NOMO-1 treated with DMSO at 0.1 percent for 48 hours (cell line): Measurements from ENCODE around the gene PEAK1.

Source experiments
- DNase-seq: peaks from one replicate; lab custom pipeline; 2025; ENCODE audit not compliant: unreplicated experiment; lab: John Stamatoyannopoulos, UW

Gene PEAK1

DNA sequence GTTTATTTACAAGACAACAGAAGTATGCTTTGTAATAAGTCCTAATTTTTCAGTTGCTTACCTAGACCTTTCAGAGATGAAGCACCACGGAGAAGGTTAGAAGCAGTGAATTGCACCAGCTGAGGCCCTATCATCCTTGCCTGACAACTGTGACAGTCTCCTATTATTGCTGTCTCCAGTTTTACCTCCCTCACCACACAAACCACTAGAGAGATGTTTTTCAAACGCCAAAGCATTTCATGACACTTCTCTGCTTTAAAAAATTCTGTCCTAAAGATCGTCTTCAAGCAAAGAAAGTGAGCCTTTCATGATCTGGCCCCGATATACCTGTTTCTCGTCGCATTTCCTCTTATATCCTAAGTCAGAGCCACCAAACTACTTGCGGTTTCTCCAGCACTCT, 276.7 kb downstream of the PEAK1 start:
- DNase-seq: no peak

DNA sequence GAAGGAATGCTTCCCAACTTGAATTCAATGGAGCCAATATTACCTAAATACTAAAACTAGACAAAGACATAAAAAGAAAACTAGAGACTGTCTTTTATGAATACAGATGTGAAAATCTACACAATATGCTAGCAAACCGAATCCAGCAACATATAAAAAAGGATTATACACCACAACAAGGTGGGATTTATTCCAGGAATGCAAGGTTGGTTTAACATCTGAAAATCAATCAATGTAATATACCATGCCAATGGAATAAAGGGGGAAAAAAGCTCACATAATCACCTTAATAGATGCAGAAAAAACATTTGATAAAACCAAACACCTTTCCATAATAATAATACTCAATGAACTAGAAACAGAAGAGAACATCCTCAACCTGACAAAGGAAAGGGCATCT, 279.7 kb downstream of the PEAK1 start:
- DNase-seq: no peak

DNA sequence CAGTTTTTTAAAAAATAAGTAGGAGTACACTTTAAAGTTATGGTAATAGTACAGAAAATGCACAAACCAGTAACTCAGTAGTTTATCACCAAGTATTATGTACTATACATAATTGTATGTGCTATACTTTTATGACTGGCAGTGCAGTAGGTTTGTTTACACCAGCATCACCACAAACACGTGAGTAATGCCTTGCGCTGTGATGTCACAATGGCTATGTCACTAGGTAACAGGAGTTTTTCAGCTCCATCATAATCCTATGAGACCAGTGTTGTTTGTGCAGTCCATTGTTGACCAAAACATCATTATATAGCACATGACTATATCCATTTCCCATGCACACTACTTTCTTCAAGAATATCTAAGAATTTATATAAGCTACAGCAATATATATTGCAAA, 280.6 kb downstream of the PEAK1 start:
- DNase-seq: no peak

DNA sequence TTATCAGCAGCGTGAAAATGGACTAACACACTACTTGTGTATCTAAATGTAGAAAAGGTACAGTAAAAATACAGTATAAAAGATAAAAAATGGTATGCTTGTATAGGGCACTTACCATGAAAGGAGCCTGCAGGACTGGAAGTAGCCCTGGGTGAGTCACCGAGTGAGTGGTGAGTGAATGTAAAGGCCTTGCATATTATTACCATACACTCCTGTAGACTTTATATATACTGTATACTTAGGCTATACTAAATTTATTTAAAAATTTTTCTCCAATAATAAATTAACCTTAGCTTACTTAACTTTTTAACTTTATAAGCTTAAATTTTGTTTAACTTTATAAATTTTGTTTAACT, 281.8 kb downstream of the PEAK1 start:
- no peak for DNase-seq

DNA sequence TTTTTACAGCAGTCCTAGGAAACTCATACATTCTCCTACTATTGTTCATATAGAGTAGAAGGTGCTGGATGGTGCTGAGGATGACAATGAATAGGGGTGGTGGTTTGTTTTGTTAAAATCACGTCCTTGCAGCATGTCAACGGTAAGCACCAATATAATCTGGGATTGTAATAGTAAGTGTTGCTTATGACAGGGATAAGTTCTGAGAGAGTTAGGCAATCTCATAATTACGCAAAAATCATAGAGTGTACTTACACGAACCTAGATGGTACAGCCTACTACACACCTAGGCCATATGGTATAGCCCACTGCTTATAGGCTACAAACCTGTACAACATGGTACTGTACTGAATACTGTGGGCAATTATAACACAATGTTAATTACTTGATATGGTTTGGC, 284.7 kb downstream of the PEAK1 start:
- no peak for DNase-seq

DNA sequence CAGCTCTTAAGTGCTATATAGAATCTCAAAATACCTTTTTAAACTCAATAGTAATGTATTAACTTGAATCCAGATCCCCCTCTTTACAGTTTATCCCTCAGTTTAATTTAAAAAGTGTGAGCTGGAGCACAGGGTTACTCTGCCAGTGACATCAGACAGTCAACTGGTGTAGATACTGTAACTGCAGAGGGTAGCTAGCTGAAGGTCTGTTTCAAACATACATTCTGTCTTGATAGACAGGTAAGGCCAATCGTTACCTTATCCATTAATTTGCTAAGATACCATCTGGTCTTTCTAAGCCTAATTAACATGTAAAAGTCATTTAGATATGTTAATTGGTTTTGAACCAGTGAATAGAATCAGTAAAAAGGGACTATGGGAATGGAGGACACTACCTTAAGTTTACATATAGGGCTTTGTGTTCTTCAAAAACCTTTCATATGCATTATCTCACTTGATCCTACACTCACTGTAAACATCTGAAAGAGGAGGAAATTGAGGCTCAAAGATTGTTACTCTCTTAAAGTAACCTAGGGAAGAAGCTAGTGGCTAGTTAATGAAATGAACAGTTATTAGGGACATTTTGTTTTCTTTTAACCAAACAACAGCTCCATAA, 289.5 kb downstream of the PEAK1 start:
- DNase-seq: no peak

DNA sequence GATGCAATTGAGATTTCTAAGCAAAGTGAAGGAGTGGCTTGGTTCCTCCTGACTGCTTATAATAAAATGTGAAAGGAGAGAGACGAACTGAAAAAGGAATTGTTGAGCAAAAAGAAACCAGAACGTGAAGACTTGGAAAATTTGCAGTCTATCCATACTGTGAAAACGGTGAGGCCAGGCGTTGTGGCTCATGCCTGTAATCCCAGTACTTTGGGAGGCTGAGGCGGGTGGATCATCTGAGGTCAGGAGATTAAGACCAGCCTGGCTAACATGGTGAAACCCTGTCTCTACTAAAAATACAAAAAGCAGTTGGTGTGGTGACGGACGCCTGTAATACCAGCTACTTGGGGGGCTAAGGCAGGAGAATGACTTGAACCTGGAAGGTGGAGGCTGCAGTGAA, 292.3 kb downstream of the PEAK1 start:
- no peak for DNase-seq

DNA sequence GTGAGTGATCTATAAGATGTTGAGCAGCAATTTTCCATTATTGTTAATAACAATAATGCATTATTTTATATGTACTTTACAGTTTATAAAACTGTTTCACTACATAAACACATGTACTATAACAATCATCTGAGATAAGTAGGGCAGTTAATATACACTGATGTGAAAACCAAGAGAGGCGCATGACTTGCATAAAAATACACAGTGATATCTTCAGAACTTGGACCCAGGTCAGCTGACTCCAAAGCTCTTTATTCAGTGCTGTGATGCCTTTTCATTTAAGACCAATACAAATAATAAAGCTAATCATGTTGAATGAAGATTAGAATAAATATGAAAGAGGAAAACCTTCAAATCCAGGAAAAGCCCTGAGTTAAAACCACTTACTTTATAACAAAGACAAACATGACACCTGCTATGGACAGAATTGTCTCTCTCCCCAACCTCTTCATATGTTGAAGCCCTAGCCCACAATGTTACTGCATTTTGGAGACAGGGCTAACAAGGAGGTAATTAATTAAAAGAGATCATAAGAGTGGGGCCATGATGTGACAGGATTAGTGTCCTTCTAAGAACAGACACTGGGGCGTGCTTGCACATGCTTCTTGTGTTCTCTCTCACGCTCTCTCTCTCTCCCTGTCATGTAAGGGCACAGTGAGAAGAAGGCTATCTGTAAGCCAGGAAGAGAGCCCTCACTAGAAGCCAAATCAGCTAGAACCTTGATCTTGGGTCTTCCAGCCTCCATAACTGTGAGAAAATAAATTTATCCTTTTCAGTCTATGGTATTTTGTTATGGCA, 293.2 kb downstream of the PEAK1 start:
- DNase-seq: no peak

DNA sequence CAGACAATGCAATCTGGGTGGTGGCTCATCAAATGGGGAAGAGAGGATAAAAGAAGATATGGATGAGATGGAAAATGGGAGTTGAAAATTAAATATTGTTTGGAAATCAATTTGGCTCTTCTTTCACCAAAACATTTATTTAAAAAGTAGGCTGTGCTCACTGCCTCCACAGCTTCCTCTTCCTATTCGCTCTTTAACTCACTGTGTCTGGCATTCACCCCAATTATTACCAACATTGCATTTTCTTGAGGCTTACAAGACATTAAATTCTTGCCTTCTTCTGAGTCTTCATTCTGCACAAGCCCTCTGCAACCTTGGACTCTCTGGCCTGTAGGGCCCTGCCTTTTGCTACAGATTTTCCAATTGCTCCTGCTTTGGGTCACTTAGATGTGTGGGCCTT, 296.1 kb downstream of the PEAK1 start:
- DNase-seq: no peak

DNA sequence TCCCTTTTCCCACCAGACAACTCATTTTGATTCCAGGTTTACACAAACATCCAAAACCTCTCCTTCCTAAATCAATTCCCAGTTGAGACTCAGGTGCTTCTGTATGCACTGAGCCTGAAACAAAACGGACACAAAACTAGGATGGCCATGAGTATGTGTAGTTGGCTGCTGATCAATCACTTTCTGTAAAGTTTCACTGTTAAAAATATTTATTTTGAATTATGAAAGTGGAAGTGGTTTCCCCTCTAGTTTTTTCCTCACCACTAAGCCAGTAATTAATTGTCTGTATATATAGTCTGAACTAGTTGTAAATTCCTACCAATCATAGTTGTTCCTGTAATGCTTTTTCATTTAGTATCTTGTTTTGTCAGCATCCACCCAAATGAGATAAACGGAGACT, 297.3 kb downstream of the PEAK1 start:
- DNase-seq: peak; percentile 41

DNA sequence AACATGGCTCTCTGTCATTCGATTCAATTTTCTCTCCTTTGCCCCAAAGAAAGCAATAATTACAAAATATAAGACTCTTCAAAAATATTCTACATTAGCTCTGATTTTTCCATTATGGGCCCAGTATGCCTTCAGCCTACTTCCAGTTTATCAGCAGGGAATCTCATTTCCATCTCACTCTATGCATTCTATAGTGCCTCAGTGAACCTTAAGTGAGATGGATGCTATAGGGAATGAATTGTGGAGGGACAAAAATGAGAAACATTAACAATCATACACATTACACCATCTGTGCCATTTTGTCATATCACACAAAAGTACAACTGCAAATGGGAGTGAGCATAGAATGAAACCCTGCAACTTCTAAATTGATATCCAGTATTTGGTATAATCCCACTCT, 298.3 kb downstream of the PEAK1 start:
- no peak for DNase-seq

DNA sequence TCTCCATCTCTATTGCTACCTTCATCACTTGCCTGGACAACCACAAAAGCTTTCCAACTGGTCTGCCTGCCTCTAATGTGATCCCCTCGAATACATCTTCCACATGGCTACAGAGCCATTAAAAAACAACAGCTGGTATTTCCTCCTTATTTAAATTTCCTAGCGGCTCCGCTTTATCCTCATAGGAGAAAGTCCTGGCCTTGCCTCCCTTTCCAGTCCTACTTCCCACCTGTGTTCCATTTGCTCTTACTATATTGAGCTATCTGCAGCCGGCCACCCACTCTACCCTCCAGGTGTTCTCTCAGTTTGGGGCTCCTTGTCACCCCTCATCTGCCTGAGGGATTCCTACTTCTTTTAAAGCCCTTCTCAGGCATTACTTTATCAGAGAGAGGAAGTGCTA, 299.3 kb downstream of the PEAK1 start:
- DNase-seq: no peak

DNA sequence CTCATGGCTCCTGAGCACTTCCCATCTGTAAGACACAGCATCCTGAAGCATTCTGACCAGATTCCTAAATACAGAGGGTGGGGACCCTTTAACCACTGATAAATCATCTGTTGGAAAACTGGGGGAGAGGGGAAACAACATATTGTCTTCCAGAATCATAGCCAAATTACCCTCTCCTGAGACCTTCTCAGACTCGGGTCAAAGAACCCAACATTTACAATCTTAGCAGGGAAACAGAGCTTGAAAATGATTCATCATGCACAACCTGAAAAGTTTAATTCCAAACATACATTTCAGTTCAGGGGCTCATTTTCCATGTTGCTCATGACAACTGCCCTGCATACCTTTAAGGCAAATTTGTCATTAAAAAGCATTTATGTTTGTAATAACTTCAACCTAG, 300.5 kb downstream of the PEAK1 start:
- DNase-seq: no peak

DNA sequence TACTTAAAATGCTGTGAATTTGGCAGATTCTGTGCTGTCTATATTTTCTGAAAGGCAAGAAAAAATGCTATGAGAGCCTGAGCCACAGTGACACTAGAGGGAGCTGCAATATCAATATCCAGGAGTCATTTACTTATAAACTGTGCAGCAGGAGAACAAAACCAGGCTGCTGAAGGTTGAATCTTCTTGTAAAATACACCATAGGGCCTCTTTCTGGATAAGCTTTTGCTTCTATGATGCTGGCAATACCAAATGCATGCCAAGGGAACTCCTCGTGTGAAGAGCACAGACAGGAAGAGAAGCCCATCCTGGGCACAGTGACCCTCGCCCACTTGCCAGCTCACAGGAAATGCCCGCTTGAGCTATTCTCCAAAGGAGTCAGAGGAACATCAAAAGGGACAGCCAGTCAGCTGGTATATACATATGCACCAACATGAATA, 301.0 kb downstream of the PEAK1 start:
- peak; percentile 72 for DNase-seq

DNA sequence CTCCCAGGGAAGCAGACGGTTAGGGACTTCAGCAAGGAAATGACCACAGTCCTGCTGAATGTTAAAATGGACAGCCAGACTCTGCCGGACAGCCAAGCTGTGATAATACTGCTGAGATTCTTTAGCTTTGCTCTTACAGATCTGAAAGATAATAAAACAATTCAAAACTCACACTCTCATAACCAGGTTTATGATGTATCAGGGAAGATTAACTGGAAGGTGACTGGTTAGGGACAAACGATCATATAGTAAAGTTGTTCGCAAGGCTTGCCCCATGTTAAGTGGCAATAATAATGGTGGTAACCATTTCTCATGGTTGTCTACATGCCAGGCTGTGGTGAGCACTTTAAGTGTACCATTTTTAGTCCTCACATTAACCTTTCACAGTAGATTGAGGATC, 304.7 kb downstream of the PEAK1 start:
- DNase-seq: no peak

DNA sequence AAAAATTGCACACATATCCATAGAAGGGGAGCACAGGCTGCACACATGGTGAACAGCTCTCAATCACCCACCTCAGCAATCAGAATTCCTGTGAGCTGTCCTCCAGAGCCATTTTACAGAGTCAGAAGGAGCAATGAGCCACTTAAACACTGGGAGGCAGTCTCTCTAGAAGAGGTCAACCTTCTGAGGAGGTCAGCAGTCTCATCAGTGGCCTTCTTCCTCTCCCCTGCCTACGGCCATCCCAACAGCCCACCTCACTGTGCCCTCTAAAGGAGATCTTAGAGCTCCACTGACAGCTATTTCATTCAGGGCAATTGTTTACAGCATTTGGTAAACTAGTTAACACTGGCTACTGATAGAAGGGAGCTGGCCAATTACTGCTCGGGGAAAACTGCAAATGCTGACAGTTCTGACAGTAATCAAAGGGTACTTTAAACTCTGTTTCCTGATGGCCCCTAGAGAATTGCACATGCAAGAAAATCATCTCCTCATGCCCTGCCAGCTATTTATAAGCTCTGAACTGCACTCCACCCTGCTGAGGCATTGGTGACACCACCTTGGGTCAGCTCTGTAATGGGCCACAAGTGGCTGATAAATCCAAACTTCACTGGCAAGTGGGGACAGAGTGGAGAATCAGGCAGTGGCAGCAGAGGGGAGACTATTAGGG, 306.9 kb downstream of the PEAK1 start:
- DNase-seq: no peak

DNA sequence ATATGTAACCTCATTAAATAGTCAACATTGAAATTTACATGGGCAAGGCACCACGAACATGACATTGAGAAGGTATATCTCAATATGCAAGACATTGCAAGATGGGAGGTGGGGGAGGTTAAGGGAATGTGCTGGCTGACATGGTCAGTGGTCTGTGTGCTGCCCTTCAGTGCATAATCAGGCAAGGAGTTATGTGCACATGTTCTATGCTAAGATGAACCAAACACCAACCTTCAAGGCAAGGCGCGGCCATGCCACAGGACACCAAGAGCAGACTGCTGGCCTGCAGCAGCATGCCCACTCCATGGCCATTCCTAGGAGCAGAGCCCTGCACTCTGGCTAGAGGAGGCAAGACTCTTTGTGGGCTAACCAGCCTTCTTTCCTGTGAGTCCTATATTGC, 308.1 kb downstream of the PEAK1 start:
- no peak for DNase-seq

DNA sequence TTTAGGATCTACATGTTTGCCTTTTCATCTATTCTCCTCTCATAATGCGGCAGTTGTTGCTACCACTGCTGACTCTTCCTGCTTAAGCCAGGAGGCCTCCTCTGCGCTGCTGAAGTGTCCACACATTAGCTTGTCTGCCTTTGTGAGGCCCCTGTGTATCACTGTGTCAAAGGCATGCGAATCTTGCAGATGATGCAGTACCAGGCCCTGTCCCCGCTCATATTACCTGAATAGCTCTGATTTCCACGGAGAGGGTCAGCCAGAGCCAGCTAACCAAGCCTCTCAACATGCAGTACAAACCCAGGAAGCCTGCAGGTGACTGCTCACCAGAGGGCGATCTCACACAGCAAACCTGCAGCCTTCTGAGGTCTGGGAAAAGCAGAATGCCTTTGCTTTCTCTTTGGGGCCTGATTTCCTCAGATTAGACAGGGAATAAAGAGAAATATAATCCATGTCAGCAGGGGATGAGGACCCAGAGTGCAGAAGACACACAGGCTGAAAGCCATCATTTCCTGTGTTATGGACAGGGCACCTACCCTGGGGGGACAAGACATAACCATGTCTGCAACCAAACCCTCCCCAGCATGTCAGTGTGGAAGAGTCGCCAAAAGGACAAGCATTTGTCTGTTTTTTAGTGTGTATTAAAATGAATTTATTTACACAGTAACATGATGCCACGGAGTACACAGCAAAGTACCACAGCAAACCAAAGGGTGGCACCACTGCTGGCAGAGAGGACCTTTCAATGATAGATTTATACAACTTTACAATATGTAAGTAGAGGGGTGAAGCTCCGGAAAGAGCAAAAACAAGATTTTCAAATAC, 312.2 kb downstream of the PEAK1 start:
- DNase-seq: no peak

DNA sequence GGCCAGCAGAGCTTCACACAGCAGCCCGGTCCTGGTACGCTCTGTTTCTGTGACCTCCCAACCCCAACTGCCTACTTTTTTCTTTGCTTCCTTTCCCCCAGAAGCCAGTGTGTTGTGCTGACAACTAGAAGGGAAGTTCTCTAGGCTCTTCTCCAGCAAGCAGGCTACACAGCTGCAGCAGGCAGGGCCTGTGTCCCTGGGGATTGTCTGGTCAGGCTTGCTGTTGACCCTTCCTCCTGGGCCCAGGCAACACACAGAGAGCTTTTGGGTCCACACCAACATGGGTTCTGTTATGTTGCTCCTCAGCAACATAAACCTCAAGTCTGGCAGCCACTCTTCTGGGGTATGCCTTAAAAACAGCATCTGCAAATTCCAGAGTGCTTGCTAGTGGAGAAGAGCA, 312.8 kb downstream of the PEAK1 start:
- DNase-seq: no peak

DNA sequence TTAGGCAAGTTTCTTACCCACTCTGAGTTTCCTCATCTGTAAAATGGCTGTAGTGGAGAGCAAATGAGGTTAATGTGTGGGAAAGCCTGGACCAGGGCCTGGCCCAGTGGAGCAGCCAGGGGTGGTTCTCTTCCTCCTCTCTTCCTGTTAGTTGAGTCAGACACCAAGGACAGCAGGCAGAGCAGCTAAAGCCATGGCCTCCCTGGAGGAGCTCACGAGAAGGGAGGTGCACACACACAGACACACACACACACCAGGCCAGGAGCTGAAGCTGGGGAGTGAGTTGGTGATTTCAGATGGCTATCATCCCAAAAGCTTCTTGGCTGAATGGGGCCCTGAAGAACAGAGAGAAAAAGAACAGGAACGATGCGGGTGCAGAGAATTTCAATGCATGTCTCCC, 315.7 kb downstream of the PEAK1 start:
- DNase-seq: no peak

DNA sequence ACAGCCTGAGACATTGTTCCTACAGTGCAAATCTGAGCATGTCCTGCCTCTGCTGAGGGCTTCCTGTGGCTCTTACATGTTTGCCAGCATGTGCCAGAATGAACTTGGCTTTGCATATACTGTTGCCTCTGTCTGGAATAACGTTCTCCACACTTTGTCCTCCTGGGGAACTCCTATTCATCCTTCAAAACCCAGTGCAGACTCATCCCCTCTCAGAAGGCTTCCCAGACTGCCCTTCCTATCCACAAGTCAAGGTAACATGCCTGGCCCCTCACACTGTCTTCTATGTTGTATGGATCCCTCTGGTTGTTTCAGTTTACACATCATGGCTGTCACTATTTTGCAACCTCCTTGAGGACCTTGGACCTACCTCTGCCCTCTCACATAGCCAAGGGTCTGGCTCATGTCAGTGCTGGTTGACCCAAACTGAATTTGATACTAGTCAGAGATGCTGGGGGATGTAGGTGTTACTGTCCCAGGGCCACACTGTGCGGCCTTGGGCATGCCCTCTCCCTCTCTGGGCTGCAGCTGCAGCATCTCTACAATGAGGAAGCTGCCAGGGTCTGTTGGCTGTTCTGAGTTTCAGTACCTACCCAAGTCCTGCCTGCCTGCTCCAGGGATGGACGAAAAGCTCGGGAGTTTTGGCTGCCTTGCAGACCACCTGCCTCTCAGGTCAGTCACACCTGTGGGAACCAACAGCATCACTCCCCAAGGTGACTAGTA, 320.0 kb downstream of the PEAK1 start:
- DNase-seq: no peak
